NCI-H1092 (cell line): ENCODE data around the gene EDA.
"Not testable (repeated sequence)": the region's sequence is repeated elsewhere in the genome, so short reads cannot be mapped to it uniquely, and the experiment has no call there.

Experiments
- DNase-seq: peaks from one replicate; lab custom pipeline; 2025; lab: John Stamatoyannopoulos, UW

Gene EDA

GRCh38 chrX:69746051-69746450 is 130.1 kb downstream of the EDA start:
- no peak for DNase-seq

GRCh38 chrX:69748055-69748454 is 132.1 kb downstream of the EDA start:
- DNase-seq = no peak

DNA sequence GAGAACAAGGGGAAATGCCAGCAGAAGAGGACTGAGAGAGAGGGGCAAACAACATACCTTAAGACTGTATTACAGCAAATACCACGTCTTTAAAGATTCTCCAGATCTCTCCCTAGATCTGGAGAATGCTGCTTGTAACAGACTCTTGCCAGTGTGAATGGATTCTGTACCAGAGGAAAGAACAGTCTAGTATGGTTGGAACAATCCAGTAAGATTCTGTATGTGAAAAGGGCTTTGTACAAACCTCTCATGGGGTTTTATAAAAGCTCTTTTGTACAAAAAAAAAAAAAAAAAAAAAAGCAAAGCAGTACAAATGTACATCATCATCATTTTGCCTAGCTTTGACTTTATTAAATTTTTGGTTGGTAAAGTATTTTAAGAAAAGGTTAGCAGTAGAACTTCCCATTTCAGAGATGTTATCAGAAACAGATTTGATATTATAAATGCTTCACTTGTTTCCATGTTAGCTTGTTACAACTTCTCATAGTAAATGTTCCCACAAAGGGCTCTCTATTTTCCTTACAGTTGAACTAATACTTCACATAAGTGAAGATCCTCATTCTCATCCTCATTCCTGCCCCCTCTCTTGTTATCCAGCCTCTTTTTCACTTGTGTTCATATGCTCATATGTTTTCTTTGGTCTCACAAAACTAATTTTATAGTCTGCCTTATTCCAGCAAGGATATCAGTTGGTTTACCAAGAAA is 144.2 kb downstream of the EDA start:
- DNase-seq = no peak

GRCh38 chrX:69761633-69762032 is 145.7 kb downstream of the EDA start:
- no peak for DNase-seq

GRCh38 chrX:69762340-69762739 is 146.4 kb downstream of the EDA start:
- no peak for DNase-seq

- DNase-seq = no peak
These were observed 177.5 kb downstream of the EDA start for GRCh38 chrX:69793260-69793935.

- DNase-seq = no peak
These were observed 179.8 kb downstream of the EDA start for GRCh38 chrX:69795702-69796101.

- DNase-seq = no peak
These were observed 191.5 kb downstream of the EDA start for GRCh38 chrX:69807400-69807799.

- no peak for DNase-seq
These were observed 192.5 kb downstream of the EDA start for GRCh38 chrX:69808375-69808774.

DNA sequence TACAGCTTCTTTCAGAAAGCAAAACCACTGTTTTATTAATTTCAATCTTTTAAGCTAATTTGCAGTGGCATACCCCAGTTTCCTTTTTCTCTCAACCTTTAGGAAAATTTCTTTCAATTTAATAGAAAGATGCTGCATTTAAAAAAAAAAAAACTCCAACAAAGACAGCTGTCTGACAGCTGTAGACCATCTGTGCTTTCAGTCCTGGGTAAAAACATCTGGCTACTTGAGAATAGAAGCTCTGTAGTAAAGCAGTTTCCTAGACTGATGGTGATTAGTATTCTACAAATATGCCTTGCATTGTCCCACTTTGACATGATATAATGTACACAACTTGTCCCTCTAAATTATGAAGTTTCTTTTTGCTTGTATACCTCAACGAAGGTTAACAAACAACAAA is 197.8 kb downstream of the EDA start:
- DNase-seq = no peak

DNA sequence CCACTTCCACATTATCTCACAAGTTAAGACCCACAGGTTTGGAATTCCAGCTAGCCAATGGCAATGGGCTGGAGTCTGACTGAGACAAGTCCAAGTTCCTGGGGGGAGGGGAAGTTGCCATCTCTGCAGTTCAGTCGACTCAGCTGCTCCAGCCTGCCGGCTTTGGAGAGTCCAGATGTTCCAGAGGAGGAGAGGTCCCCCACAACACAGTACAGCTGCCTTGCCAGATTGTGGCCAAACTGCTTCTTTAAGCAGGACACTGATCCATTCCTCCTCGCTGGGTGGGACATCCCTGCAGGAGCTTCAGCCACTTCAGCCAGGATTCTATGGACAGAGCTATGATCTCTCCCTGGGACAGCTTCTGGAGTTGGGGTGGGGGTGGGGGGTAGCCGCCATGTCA is 199.2 kb downstream of the EDA start:
- no peak for DNase-seq

GRCh38 chrX:69815519-69815918 is 199.6 kb downstream of the EDA start:
- DNase-seq = no peak

GRCh38 chrX:69844636-69845035 is 228.7 kb downstream of the EDA start:
- DNase-seq = no peak

- DNase-seq = not testable (repeated sequence)
These were observed 244.1 kb downstream of the EDA start for GRCh38 chrX:69859999-69860398.

DNA sequence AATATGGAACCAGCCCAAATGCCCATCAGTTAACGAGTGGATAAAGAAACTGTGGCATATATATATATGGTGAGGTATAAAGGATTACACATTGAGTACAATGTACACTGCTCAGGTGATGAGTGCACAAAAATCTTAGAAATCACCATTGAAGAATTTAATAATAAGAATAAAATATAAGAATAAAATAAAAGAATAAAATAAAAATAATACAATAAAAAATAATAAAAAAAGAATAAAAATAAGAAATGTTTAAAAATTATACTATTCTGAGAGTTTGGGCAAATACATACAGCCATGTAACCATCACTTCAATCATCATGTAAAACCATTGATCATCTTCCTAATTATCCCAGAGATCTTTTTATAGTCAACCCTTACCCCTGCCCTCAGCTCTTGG is 260.3 kb downstream of the EDA start:
- DNase-seq = no peak

GRCh38 chrX:69884210-69884609 is 268.3 kb downstream of the EDA start:
- no peak for DNase-seq

- DNase-seq = no peak
These were observed 280.1 kb downstream of the EDA start for GRCh38 chrX:69896046-69896445.

- DNase-seq = no peak
These were observed 284.6 kb downstream of the EDA start for GRCh38 chrX:69900491-69900890.

DNA sequence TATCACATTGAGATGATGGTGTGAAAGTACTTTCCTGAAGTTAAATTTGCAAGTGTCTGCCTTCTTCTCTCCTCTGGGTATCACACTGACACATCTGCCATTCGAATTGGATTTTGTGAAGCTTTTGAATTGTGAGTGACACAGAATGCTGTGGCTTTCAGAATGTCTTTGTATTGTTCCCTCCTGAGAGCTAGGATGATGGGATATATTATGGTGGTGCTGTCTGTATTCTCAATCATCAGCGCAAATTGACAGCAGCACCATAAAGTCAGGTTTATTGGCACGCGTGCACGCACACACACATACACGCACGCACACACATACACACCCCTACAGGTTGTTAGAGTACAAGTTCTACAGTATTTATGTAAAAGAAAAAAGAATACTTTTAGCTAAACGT is 290.5 kb downstream of the EDA start:
- no peak for DNase-seq

DNA sequence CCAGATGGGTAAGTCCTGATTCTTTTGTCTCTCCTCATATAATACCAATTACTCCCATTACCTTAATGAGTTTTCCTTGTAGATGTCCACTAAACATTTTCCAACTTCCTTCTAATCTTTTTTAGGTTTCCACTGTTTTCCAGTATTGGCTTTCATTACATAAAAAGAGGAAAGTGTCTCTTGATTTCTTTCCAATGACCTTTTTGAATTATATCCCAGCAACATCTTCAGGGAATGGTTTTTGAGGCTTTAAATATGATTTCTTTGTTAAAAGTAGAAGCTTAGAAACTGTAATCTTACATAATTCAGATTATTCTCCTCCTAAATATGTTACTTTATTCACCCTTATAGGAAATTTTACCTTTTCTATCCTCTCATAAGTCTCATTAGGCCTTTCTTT is 298.9 kb downstream of the EDA start:
- no peak for DNase-seq

DNA sequence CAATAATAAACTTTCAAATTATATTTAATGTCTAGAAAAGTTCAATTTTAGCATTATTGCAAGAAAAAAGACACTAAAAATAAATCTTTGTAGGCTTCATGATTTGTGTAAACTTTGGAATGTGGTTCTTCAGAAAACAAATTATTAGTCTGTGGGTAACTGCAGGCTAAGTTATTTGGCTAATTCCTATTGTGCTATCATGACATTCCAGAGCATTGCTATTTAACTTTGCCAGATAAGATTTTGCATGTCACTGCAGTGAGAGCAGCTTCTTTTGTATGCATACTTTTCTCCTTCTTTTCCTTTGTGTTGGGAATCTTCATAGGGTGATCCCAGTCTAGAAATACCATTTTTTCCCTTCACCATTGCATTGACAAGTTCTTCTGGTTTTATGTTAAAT is 303.8 kb downstream of the EDA start:
- no peak for DNase-seq

DNA sequence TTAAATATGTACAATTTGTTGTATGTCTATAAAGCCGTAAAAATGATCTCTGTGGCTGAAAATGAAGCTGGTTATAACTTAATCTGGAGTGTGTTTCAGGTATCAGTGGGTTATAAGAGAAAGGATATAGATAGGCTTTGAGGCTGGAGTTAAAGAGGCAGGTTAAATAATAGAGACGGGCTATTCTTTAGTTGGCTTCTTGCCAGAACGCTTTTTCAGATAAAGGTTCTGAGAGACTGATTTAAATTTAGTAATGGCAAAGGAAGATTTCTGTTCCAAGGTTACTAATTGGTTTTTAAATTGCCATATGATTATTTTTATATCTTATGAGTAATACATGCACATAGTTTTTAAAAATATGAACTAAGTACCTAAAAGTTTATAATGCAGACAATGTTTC is 316.4 kb downstream of the EDA start:
- DNase-seq = no peak

DNA sequence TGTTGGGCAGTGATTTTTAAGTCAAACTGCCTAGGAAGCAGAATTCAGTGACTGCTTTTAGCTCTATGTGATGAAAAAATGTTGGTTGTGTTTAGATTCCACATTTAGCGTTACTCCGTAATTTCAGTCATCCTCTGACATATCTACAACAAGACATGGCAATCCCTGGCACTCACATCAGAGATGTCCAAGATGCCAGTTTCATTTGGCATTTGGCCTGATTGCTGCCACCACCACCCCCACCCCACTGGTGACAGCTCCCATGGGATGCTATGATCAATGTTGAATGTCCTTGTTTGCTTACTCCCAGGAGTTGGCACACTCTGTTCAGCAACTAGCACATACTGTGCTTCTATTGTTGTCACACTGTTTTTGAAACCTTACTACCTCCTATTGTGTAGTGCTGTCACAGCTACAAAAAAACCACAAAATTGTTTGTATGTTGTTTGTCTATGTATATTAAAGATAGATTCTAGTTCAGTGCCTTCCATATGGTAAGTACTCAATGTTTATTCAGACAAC is 332.4 kb downstream of the EDA start:
- no peak for DNase-seq

DNA sequence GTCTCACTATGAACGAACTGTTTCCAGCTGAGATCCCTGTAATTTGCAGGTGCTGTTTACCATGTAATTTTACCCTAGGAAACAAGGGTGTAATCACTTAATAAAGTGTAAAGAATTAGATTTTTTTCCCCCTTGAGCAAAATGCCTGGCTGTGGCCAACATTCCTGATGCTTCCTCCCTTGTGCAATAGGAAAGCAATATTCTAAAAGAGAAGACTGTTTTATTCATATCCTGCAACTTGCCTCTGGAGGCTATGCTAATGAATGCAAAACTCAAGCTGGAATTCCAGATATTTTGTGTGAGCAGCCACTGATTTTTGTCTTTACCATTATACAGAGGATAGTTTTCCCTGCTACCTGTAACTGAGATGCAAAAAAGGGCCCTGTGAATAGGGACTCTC is 335.8 kb downstream of the EDA start:
- no peak for DNase-seq
